GM12875 (cell line): ENCODE data around the gene PPARD.

Experiments
- H3K4me3 ChIP-seq: one replicate; pipeline ENCODE4 v1.5.1; 2011; ENCODE audit warnings: low read depth, low read length, control low read depth
- CTCF ChIP-seq: IDR thresholded peaks from 2 replicates; pipeline ENCODE4 v1.5.1; 2011; ENCODE audit warnings: low read depth, mild to moderate bottlenecking, control low read depth, inconsistent platforms, low read length, moderate library complexity, borderline replicate concordance; ENCODE audit not compliant: insufficient read depth

PPARD gene

GRCh38 chr6:35342258-35343091 is at the start of gene PPARD:
Gene PPARD, plus strand, starts transcription at chr6:35342558. Its CDS starts 68,530 bp downstream, at chr6:35411088.
- peak; percentile 93 for TF ChIP-seq CTCF
- peak within 1 kb of the TSS; percentile 71 for H3K4me3 ChIP-seq

- TF ChIP-seq CTCF, result no peak
- H3K4me3 ChIP-seq, result no peak overlapping the region
Measured at GRCh38 chr6:35293681-35294080, 48.7 kb upstream of the PPARD start.

GRCh38 chr6:35294308-35294945 is 47.9 kb upstream of the PPARD start:
- no peak overlapping the region for H3K4me3 ChIP-seq
- peak; percentile 84 for TF ChIP-seq CTCF

- H3K4me3 ChIP-seq, result no peak overlapping the region
- no peak for TF ChIP-seq CTCF
Measured at GRCh38 chr6:35295036-35295435, 47.3 kb upstream of the PPARD start.

- TF ChIP-seq CTCF, result no peak
Measured at GRCh38 chr6:35295521-35296315, 46.6 kb upstream of the PPARD start.

GRCh38 chr6:35296931-35297600 is 45.3 kb upstream of the PPARD start:
- no peak for TF ChIP-seq CTCF
- H3K4me3 ChIP-seq, result no peak overlapping the region

More at GRCh38 chr6:35295521-35296315, 46.6 kb upstream of the PPARD start:
- no peak overlapping the region for H3K4me3 ChIP-seq
